H1 (cell line): Measurements from ENCODE around the gene WNT1. TPM values are rescaled to one million over a fixed set of nuclear protein-coding genes. Genes with fewer than 3 reads are reported as not detected.

ENCODE experiments used
- RNF2 ChIP-seq: fragments of 200-900, 300-1000 bp; sonication (generic); IDR thresholded peaks from 2 replicates; pipeline ENCODE4 v1.7.1; 2016; ENCODE audit warnings: borderline replicate concordance, low read depth, mild to moderate bottlenecking, antibody characterized with exemption, low read length; ENCODE audit not compliant: poor library complexity, severe bottlenecking; ENCODE audit errors: missing control alignments
- SUZ12 ChIP-seq: fragments of 200-600 bp; sonication (generic); IDR thresholded peaks from 2 replicates; pipeline ENCODE4 v1.6.1; 2012; ENCODE audit warnings: mild to moderate bottlenecking, inconsistent platforms, low read length, moderate library complexity, mixed read lengths
- polyA plus RNA-seq, 7 experiments: library from polyadenylated mRNA; depleted of rRNA in 3 of 7; stranded (reverse) in 5 of 7; unstranded in 2 of 7; fragments of >200 nt in 5 of 7; fragments of 200-250 nt in 2 of 7; gene quantifications; 1 replicate in 5 of 7; 2 replicates in 1 of 7; 4 replicates in 1 of 7; pipeline versions ENCODE4 v1.2.1 to v1.2.3, GENCODE V29; 2011 to 2013; ENCODE audit warnings: missing spikeins in 2 of 7, mixed read lengths in 2 of 7
- total RNA-seq: library from RNA; stranded (reverse); fragmentation: NEBNext Ultra II Directional; extraction: Animal tissue kit (Norgen Biotek cat#: 25700); gene quantifications from 2 replicates; pipeline ENCODE4 v1.2.1, GENCODE V29; 2021

WNT1 gene
- total and polyA plus RNA-seq, 2 of the 8 experiments (the other 6 are each of a cell fraction or from before 2014, with no cell fraction given) = not detected

GRCh38 chr12:48972213-48972951 lies 5.7 kb upstream of the WNT1 start (continued):
- TF ChIP-seq RNF2 (peak; percentile 9), SUZ12 (peak; percentile 17)
- TF ChIP-seq, all 59 proteins: peak for 5
